Activated CD8-positive, alpha-beta memory T cell treated with anti-CD3 and anti-CD28 coated beads, Interleukin-2, amount 50 U/mL, for 24 hours (primary cell): Measurements from ENCODE around the gene RXRA.

ENCODE experiments used
- DNase-seq: peaks from one replicate; pipeline ENCODE4 v3.0.0-alpha.2; 2020; ENCODE audit errors: extremely low read depth

Gene RXRA

DNA sequence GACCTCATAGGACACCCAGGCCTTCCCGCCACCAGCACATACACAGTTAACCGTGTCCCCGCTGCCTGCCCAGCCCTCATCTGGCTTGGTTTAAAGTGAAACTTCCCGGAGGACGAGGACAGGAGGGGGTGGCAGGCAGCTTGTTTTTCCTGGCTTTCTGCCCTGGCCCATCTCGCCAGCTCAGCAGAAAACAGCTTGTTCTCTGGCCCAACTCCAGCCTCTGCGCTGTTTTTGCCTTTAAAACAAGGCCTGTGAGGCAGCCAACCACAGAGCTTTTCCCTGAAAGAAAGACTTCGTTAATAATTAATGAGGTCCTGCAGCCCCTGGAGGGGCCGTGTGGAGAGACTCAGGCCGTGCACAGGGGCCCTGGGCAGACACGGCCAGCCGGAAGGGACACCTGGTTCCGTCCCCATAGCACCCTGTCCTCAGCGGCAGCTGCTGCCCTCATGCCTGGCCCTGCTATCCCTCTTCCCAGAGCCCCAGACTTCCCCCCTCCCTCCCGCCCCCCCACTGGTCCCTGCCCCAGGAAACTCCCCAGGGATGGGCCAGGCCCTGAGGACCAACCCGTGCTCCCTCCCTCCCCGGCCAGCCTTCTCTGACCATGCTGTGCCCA is 108.7 kb downstream of the RXRA start:
- DNase-seq, result no peak

DNA sequence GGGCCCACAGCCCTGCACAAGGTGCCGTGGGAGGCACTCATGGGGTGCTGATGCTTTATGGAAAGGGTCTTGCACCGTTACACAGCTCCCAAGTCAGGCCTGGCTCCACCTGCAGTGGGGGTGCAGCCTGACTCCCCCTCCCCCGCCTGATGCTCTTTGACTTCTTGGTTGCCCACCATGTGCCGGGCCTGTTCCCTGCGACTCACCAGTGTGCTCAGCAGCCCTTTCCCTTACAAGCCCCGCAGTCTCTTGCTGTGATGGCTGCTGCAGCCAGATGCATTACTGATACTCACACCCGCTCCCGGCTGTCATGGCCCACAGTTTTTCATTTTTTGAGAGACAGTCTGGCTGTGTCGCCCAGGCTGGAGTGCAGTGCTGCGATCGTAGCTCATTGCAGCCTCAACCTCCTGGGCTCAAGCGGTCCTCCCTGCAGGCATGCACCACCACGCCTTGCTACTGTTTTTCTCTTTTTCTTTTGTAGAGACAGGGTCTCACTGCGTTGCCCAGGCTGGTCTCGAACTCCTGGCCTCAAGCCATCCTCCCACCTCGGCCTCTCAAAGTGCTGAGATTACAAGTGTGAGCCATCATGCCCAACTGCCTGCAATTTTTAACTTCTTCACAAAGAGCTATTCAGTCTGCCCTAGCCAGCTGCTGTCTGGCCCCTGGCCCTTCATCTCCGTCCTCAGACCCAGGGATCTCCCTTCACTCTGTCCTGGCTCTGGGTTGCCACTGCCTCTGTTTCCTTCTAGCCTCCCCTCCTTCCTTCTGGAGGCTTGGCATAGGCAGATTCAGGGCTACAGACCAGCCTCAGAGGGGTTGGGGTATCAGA is 109.5 kb downstream of the RXRA start:
- DNase-seq, result no peak

DNA sequence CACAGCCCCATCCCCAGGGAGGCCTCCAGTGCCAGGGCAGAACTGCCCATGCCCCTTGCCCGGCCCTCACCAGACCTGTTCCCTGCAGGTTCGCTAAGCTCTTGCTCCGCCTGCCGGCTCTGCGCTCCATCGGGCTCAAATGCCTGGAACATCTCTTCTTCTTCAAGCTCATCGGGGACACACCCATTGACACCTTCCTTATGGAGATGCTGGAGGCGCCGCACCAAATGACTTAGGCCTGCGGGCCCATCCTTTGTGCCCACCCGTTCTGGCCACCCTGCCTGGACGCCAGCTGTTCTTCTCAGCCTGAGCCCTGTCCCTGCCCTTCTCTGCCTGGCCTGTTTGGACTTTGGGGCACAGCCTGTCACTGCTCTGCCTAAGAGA is 110.1 kb downstream of the RXRA start:
- DNase-seq, result no peak

DNA sequence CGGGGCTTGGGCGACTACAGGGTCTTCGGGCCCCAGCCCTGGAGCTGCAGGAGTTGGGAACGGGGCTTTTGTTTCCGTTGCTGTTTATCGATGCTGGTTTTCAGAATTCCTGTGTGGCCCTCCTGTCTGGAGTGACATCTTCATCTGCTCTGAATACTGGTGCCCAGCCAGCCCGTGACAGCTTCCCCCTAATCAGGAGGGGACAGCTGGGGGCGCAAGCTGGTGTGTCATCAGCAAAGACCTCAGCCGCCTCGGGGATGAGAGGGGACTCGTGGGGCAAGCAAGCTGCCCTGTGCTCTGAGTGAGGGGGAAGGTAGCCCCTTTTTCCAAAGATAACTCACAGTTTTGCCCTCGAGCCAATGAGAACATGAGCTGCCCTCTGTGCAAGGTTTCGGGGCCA is 110.7 kb downstream of the RXRA start:
- no peak for DNase-seq

DNA sequence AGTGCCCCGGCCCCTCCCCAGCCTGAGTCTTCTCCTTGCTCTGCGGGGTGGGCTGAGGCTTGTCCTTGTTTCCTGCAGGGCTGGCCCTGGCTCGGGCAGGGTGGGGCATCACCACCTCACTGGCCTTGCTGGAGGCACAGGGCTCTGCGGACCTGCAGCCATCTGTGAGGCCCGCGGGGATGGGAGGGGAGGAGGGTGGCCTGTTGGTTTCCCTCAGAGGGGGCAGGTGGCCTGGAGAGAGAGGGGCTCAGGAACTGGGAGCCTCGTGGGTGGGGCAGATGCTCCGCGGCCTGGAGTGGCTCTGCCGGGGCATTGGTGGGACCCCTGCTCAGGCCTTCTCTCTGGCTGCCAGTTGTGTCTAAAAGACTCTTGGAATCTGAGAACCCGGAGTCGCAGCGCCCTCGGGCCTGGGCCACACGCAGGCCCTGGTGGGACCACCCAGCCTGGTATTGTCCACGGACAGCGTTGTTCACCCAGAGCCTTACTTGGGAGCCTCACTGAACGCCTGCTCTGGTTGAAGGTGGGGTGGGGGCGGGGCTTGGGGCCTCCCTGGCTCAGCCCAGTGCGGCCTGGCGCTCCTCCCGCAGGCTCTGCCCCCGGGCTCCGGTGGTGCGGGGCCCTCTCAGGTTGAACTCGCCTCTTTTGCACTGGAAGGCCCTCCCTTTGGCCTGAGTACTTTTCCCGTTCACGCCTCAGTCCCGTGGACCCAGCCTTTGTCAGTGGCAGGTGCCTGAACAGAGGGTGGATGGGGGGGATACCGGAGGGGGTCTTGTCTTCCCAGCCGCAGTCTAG is 111.3 kb downstream of the RXRA start:
- DNase-seq, result no peak

DNA sequence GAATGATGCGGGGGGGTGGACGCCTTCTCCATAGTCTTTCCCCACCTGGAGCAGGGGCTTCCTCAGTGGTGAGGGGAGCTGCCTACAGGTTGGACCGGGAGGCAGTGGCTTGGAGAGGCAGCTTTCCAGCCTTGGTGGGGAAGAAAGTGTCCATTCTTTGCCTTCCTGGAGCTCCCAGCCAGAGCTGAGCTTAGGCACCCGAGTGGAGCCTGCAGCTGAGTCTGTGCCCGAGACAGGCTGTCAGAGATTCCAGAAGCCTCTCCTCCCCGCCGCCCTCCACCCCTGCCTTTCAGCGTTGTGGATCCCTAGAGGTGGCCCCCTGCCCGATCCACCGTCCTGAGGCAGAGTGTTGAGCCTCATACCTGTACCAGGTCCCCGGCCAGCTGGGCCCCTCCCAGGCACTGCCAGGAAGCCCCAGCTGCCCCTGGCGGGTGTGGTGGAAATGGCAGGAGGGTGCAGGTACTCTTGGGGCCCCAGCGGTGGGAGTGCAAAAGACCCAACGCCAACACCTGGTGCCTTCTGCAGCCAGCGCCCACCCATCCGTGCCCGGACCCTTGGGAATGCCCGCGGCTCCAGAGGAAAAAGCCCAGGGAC is 112.0 kb downstream of the RXRA start:
- DNase-seq, result no peak

DNA sequence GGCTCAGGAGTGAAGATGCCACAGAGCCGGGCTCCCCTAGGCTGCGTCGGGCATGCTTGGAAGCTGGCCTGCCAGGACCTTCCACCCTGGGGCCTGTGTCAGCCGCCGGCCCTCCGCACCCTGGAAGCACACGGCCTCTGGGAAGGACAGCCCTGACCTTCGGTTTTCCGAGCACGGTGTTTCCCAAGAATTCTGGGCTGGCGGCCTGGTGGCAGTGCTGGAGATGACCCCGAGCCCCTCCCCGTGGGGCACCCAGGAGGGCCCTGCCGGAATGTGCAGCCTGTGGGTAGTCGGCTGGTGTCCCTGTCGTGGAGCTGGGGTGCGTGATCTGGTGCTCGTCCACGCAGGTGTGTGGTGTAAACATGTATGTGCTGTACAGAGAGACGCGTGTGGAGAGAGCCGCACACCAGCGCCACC is 113.1 kb downstream of the RXRA start:
- DNase-seq, result no peak

DNA sequence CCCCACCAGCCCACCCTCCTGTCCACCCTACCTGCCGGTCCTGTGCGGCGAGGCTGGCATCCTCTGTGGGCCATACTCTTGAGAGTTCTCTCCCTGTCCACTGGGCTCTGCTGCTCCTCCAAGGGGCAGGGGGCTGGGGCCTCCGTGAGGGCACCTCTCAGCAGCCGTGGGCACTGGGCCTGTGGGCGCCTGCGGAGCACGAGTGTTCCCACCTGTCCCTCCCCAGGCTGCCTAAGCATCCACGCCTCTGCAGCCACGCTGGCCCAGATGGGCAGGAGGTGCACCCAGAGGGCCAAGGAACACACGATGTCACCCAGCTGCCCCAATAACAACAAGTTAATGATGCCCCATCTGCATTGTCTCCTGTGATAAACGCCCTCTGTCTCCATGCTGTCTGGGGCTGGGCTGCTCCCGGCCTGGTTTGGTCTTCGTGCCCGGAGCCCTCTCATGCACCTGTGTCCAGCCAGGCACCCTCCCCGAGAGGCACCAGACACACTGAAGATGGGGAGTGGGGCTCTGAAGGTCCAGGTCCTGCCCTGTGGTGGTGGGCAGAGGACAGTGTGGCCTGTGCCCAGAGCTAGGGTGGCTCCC is 114.5 kb downstream of the RXRA start:
- DNase-seq, result no peak

DNA sequence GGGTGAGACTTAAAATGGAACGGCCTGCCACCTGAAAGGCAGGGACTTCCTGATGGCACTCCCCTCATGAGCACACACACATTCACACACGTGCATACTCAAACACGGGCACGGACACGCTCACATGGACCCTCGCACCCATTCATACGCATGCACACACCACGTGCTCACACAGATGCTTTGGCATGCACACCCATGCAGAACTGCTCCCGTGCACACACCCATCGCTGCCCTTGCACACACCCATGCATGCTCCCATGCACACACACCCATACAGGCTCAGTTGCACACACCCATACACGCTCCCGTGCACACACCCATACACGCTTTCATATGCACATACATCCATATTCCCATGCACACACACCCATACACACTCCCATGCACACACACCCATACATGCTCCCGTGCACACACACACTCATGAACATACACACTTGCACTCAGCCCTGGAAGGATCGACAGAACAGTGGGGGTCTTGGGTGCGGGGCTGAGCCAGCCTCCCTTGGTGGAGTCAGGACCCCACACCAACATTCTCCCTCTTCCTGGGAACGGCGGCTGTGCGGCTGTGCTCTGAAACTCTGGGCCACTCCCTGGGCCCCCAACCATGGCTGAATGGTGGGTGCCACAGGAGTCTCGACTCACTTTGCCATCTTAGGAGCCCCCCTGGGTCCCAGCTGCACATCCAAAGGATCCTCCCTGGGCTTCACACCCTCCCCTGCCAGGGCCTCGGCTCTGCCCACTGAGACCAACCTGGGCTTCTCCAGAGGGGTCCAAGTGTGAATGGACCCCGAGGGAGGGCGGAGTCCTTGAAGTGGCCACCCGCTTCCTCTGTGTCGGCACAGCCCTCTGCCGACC is 115.2 kb downstream of the RXRA start:
- no peak for DNase-seq

DNA sequence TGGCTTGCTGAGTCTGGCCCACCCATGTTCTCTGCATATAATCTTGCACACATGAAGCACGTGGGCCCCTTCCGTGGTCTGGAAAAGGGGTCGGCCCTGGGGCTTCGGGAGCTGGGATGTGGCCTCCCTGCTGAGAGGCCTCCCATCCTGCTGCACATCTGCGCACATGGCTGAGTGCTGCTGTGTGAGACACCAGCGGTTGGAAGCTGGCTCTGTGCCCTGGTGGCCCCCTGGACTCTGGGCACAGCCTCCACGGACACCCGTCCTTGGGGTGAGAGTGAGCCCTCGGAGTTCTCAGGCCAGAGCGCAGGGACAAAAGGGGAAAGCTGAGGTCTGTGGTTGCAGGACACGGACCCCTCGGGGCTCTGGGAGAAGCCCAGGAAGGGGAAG is 115.8 kb downstream of the RXRA start:
- DNase-seq, result no peak

DNA sequence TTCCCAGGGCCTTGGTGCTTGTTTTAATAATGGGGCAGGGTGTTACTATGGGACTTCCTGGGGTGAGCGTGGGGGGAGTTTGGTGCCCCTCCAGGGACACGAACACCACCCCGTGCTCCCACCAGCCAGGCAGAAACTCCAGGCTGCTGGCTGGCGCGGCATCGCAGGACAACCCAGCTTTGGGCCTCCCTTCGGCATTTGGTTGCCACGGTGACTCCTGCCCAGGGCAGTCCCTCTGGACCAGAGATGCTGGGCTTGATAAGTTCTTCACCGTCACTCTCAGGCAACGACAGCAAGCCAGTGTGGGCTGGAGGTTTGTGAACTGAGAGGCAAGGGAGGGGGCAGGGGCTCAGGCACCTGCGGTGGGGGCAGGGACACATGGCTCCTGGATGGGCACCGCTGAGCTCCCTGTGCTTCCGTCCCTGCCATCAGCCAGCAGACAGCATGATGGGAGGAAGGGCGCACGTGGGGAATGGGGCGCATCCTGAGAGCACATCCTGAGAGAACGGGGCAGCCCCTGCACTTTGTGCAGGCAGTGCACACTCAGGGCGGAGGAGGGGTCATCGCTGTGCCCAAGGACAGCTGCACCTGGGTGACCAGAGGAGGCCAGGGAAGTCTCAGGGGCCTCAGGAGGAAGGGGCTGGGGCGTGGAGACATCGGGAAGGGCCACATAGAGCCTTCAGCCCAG is 116.4 kb downstream of the RXRA start:
- no peak for DNase-seq

DNA sequence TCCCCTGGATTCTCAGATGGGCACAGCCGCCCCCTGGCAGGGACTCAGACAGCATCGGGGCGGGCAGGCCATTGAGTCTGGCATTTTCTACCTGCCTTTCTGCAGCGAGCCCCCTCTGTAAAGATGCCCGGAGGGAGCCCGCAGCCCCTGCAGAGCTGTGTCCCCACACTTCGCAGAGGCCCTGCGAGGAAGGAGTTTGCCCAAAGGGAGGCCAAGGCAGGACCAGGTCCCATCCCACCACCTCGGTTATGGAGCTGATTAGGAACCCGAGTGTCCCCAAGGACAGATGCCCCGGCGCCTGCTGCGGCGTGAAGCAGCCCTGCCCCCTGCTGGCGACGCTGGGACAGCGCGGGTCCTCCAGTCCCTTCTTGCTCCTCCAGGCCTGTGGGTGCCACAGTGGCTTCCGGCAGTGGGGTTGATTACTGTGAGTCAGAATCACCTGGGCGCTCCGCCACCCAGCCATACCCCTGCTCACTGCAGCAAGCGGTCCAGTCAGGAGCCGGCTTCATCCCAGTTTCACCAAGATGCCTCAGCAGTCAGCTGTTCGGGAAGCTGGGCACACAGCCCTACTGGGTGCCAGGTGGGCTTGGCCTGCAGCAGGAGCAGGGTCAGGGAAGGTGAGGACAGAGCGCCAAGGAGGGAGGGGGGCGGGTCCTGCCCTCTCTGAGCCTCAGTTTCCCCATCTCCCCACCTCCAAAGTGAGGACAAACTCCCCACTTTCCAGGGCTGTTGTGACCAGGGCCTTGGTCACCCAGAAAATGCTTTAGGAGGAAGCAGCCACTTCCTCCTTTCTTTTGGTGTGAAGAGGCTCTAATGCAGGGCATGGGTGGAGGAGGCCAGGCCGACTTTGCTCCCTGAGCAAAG is 117.2 kb downstream of the RXRA start:
- DNase-seq, result peak; percentile 69

DNA sequence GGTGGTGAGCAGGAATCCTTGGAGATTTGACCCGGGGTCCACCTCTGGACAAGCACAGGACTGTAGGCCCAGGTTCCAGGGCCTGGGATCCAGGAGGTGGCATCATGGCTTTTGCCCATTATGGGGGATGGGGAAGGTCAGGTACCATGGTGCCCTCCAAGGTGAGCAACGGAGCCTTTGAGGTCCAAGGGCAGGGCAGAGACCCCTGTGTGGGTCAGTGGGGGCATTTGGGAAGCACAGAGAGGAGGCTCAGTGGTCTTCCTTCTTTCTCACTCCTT is 117.7 kb downstream of the RXRA start:
- DNase-seq, result no peak

DNA sequence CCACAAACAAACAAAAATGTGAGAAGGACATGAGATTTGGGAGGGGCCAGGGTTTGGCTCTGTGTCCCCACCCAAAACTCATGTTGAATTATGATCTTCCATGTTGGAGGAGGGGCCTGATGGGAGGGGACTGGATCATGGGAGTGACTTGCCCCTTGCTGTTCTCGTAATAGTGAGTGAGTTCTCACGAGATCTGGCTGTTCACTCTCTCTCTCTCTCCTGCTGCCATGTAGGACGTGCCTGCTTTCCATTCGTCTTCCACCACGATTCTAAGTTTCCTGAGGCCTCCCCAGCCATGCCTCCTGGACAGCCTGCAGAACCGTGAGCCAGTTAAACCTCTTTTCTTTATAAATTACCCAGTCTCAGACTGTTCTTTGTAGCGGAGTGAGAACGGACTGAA is 118.7 kb downstream of the RXRA start:
- no peak for DNase-seq

DNA sequence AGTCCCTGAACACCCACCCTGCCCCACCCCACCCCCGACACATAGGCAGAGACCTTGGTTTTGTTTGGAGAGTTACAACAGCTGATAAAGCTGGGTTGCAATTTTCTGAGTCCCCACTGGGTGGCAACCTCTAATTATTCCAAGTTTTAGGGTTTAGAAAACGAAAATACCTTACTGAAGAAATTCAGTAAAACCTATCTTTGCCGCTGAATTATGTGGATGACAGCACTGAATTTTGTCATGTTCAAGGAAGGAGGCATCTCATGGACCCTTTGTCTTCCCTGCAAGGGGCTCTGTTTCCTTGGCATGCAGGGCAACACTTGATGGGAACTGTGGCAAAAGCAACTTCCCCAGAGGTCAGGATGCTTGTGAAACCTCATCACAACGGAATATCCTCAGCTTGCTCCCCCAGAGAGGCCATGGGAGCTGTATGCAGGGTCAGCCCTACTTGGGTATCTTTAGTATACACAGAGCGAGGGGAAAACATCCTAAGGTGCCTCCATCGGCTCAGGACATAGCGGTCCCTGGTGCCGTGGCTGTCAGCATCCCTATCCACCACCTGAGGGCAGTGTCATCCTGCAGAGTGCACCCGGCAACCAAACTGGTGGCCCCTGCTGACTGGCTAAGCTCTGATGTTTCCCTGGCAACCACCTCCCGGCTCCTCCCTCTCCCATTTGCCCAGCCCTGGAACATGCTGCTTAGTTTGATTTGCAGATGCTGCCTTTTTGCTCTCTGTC is 123.1 kb downstream of the RXRA start:
- peak; percentile 64 for DNase-seq

DNA sequence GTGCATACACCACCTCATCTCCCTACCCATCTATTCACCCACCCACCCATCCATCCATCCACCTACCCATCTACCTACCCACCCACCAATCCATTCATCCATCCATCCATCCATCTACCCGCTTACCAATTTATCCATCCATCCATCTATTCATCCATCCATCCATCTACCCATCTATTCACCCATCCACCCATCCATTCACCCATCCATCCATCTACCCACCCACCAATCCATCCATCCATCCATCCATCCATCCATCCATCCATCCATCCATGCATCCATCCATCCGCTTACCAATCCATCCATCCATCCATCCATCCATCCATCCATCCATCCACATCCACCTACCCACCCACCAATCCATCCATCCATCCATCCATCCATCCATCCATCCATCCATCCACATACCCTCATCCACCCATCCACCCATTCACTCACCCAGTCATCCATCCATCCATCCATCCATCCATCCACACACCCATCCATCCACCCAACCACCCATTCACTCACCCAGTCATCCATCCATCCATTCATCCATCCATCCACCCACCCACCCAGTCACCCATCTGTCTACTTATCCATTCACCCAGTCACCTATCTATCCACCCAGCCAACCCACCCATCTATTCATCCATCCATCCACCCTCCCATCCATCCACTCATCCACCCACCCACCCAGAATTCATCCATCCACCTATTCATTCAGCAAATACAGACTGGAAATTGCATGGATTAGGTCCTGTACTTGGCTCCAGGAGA is 125.6 kb downstream of the RXRA start:
- DNase-seq, result no peak

DNA sequence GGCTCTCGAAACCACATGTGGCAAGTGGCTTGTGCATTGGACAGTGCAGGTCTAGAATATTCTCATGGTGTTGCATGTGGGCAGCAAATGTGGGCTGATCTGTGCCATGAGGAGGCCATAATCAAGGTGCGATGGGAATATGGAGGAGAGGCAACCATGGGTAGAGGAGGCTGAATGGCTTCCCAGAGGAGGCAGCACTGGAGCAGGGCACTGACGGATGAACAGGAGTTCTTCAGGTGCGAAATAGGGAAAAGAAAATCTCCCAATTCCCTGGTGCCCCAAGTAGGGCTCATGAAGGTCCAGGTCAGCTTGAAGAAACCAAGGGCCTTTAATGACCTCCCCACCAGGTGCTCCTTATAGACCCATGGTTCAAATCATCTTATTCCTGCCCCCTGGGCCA is 126.5 kb downstream of the RXRA start:
- no peak for DNase-seq

DNA sequence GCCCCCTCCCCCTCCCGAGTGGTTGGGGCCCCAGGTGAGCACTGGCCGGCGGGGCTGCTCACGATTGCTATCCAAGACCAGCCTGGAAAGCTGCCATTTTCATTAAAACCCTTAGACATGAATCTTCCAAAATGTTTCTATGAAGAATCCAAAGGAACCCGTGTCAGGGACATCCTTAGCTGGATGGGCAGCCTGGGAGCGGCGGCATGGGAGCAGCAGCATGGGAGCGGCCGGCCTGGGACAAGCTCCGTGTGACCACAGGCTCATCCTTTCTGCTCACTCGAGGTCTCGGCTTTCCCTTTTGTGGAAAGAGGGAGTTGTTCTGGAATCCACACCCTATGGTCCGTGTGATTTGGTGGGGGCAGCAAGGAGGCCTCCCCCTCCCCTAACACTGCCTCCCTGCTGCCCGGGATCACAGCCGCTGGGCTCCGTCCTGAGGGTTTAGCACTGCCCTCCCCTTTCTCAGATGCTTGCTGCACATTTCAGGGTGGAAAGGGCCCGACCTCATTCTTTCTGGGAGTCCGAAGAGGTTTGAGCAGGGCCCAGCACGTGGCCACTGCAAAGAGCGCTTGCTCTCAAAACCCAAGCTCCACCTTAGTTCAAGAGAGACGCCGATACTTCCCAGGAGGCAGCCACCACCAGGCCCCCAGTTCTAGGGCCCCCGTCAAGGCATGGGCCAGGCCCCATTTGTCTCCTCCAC is 127.7 kb downstream of the RXRA start:
- DNase-seq, result no peak
